BLaER1 treated with 17β-estradiol and CSF1 and Interleukin-3, amounts not matched to agents 10 nM and 100 nM (cell line): ENCODE measurements around the gene NKD2.

Experiments
- H3K27ac ChIP-seq, 11 experiments: shearing (Covaris generic); formaldehyde crosslinking; 2 replicates each; pipeline ENCODE4 v1.8.1; 2022
- H3K27me3 ChIP-seq, 11 experiments: shearing (Covaris generic); formaldehyde crosslinking; 2 replicates each; pipeline ENCODE4 v1.8.1; 2022
- H3K36me3 ChIP-seq, 11 experiments: shearing (Covaris generic); formaldehyde crosslinking; 2 replicates each; pipeline ENCODE4 v1.8.1; 2022
- H3K4me1 ChIP-seq, 10 experiments: shearing (Covaris generic); formaldehyde crosslinking; 2 replicates each; pipeline ENCODE4 v1.8.1; 2022
- H3K4me2 ChIP-seq, 11 experiments: shearing (Covaris generic); formaldehyde crosslinking; 2 replicates each; pipeline ENCODE4 v1.8.1; 2022
- H3K4me3 ChIP-seq, 10 experiments: shearing (Covaris generic); formaldehyde crosslinking; 2 replicates each; pipeline ENCODE4 v1.8.1; 2022
- H3K9ac ChIP-seq, 11 experiments: shearing (Covaris generic); formaldehyde crosslinking; 2 replicates each; pipeline ENCODE4 v1.8.1; 2022
- H3K9me3 ChIP-seq, 11 experiments: shearing (Covaris generic); formaldehyde crosslinking; replicated peaks in 1 of 11; 2 replicates each; pipeline ENCODE4 v1.8.1; 2022
- H4K20me1 ChIP-seq, 11 experiments: shearing (Covaris generic); formaldehyde crosslinking; 2 replicates each; pipeline ENCODE4 v1.8.1; 2022
- Cebpa-rat ChIP-seq, 11 experiments: shearing (Covaris generic); IDR thresholded peaks; 2 replicates each; pipeline ENCODE4 v1.8.1; 2022

NKD2 gene

DNA sequence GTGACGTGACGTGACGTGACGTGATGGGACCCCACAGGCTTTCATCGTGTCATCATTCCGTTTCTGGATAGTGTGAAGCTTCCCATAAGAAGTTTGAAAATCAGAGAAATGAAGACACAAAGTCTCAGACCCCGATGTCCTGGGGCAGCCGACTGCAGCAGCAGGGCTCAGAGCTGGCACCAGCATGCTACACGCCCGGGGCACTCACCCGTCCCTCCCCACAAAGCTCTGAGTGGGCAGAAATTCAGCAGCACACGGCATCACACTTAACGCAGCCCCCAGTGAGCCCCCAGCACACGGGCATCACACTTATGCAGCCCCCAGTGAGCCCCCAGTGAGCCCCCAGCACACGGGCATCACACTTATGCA is 61.1 kb downstream of the NKD2 start:
- no peak overlapping the region for H3K9ac ChIP-seq
- H3K27me3 ChIP-seq, result no peaks in the 10 kb centered on the region
- H3K9me3 ChIP-seq, result no peaks in the 10 kb centered on the region
- peaks cover 0 to 11% (median 6%) of the 10 kb centered on the region in 10 experiments; a peak in 6 of 20 replicates for H3K4me1 ChIP-seq
- no peak overlapping the region for H3K4me2 ChIP-seq
- no peak overlapping the region for H3K27ac ChIP-seq
- no peak for TF ChIP-seq Cebpa-rat (IDR thresholded peaks at IDR 0.05)
- H3K36me3 ChIP-seq, result peaks cover 0 to 26% (median 0%) of the 10 kb centered on the region in 11 experiments; a peak in 6 of 22 replicates
- peaks cover 0 to 39% (median 6%) of the 10 kb centered on the region in 11 experiments; a peak in 10 of 22 replicates for H4K20me1 ChIP-seq
- no peak overlapping the region for H3K4me3 ChIP-seq

DNA sequence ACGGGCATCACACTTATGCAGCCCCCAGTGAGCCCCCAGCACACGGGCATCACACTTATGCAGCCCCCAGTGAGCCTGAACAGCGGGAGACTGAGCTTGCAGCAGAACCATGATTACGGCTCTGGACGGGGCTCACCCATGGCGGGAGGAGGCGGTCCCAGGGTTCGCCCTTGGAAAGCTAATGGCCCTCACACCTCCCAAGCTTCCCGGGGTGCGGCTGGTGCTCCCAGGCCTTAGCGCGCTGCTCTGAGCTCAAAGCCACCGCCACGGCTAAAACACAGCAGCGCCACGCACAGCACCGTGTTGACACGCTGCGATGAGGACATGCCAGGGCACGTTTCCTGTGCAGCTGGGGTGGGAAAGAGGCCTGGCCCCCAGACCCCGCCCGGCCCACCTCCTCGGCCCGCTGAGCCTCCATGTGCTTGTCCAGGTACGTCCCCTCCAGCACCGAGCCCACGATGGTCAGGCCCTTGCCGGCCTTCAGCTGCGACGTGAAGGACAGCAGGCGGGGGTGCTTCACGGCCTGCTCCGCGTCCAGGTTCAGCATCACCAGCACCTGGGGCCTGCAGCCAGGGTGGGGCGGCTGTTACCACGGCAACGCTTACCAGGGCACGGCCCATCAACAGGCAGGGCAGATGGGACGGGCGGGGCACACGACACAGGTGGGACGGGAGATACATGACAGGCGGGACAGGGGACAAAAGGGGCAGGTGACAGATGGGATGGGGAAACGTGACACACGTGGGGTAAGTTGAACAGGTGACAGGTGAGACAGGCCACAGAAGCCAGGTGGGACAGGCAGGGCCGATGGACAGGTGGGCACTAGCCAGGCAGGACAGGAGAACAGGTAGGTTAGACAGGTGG is 64.9 kb downstream of the NKD2 start:
- H3K9me3 ChIP-seq, result no peaks in the 10 kb centered on the region
- H3K27ac ChIP-seq, result no peak overlapping the region; a peak in 1 of 22 replicates
- no peaks in the 10 kb centered on the region for H3K27me3 ChIP-seq
- peaks cover 0 to 33% (median 6%) of the 10 kb centered on the region in 11 experiments; a peak in 8 of 22 replicates for H3K36me3 ChIP-seq
- no peak overlapping the region for H3K9ac ChIP-seq
- TF ChIP-seq Cebpa-rat (IDR thresholded peaks at IDR 0.05), result no peak
- H3K4me3 ChIP-seq, result no peak overlapping the region
- H3K4me2 ChIP-seq, result no peak overlapping the region
- peaks cover 0 to 36% (median 7%) of the 10 kb centered on the region in 11 experiments; a peak in 10 of 22 replicates for H4K20me1 ChIP-seq
- no peaks in the 10 kb centered on the region for H3K4me1 ChIP-seq

DNA sequence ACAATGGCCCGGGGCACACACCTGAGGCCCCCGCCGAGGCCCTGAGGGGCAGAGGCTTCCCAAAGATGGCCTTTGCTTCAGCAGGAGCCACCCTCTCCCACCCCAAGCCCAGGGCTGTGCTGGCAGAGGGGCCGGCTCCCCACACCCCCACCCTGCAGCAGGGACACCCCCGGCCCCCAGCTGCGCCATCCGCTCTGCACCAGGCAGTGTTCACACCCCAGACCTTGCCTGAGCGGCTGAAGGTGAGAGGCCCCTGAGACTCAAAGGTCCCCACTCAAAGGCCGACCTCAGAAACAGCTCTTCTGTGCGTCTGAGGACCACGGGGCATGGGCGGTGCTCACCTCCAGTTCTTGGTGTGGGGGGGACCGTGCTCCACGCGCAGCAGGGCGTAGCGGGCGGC is 65.6 kb downstream of the NKD2 start:
- H3K36me3 ChIP-seq, result peaks cover 0 to 37% (median 6%) of the 10 kb centered on the region in 11 experiments; a peak in 8 of 22 replicates
- H3K4me3 ChIP-seq, result no peak overlapping the region
- no peaks in the 10 kb centered on the region for H3K4me1 ChIP-seq
- H3K9me3 ChIP-seq, result no peaks in the 10 kb centered on the region
- no peak for TF ChIP-seq Cebpa-rat (IDR thresholded peaks at IDR 0.05)
- peaks cover 0 to 28% (median 6%) of the 10 kb centered on the region in 11 experiments; a peak in 9 of 22 replicates for H4K20me1 ChIP-seq
- H3K27ac ChIP-seq, result no peak overlapping the region
- H3K4me2 ChIP-seq, result no peak overlapping the region
- H3K27me3 ChIP-seq, result no peaks in the 10 kb centered on the region
- H3K9ac ChIP-seq, result no peak overlapping the region

DNA sequence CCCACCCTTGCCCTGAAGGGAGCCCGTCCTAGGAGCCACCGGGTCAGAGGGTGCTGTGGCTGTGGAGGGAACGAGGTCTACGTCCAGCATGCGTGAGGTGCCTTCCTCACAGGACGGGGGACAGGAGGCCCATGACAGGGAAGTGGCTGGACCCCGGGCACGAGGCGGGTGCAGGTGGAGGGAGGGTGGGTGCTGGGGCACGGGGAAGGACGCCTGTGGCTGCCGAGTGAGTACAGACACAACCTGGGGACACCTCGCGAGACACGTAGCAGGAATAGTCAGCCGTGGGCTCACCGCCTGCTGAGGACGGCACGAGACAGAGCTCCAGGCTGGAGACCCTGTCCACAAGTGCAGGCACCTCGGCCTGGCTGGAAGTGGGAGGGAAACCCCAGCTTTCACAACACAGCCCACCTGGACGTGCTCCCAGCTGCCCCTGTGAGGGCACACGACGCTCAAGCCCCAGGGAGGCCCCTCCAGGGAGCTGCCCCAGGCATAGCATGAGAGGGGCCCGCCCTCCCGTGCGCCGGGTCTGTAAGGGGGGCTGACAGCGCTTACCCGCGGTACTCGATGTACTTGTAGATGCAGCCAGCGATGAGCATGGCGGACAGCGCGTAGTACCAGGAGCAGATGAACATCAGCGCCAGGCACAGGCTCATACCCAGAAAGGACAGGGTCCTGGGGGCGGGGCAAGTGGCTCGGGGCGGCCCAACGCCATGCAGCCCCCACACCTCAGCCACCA is 66.4 kb downstream of the NKD2 start:
- H3K27ac ChIP-seq, result no peak overlapping the region
- H3K4me3 ChIP-seq, result no peak overlapping the region
- H3K9me3 ChIP-seq, result no peaks in the 10 kb centered on the region
- peaks cover 0 to 22% (median 0%) of the 10 kb centered on the region in 11 experiments; a peak in 3 of 22 replicates for H4K20me1 ChIP-seq
- H3K4me2 ChIP-seq, result no peak overlapping the region
- no peaks in the 10 kb centered on the region for H3K27me3 ChIP-seq
- H3K4me1 ChIP-seq, result no peaks in the 10 kb centered on the region
- peaks cover 0 to 41% (median 10%) of the 10 kb centered on the region in 11 experiments; a peak in 8 of 22 replicates for H3K36me3 ChIP-seq
- no peak for TF ChIP-seq Cebpa-rat (IDR thresholded peaks at IDR 0.05)
- no peak overlapping the region for H3K9ac ChIP-seq

DNA sequence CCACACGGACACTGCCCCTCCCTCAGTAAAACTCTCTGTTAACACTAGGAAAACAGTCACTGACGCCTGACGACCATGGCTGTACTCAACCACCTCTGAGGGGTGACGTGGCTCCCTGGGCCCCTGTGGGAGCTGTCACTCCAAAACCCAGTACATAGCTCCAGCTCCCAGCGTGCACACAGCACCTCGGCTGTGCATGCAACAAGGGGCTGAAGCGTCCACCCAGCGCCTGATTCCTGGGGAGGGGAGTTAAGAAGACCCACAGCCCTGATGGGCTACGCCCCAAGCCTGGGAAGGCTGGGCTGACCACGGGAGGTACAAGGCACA is 66.9 kb downstream of the NKD2 start:
- no peak overlapping the region for H3K4me2 ChIP-seq
- H3K4me3 ChIP-seq, result no peak overlapping the region
- H4K20me1 ChIP-seq, result peaks cover 0 to 22% (median 0%) of the 10 kb centered on the region in 11 experiments; a peak in 3 of 22 replicates
- H3K4me1 ChIP-seq, result no peaks in the 10 kb centered on the region
- H3K9me3 ChIP-seq, result no peaks in the 10 kb centered on the region
- no peak overlapping the region for H3K9ac ChIP-seq
- peaks cover 0 to 41% (median 10%) of the 10 kb centered on the region in 11 experiments; a peak in 8 of 22 replicates for H3K36me3 ChIP-seq
- no peak for TF ChIP-seq Cebpa-rat (IDR thresholded peaks at IDR 0.05)
- H3K27ac ChIP-seq, result no peak overlapping the region
- H3K27me3 ChIP-seq, result no peaks in the 10 kb centered on the region

DNA sequence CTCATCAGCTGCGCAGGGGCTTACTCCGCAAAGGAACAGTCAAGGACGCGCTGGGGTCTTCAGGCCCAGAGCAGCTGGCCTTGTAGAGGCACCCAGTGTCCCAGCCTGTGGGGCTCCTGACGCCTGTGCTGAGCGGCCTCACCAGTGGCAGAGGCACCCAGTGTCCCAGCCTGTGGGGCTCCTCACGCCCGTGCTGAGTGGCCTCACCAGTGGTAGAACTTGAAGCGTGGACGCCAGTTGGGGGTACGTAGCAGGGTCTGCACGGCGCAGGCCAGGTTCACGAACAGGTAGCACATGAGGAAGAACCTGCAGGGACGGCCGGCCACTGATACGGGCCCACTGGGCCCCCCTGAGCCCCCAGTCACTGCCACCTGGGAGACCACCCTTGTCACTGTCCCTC is 67.3 kb downstream of the NKD2 start:
- Histone ChIP-seq H3K9ac (no peak overlapping the region), H3K9me3 (no peaks in the 10 kb centered on the region), H3K4me2 (no peak overlapping the region), H3K4me3 (no peak overlapping the region), H3K4me1 (no peaks in the 10 kb centered on the region), H4K20me1 (peaks cover 0 to 22% (median 0%) of the 10 kb centered on the region in 11 experiments; a peak in 3 of 22 replicates), H3K27ac (no peak overlapping the region), H3K27me3 (no peaks in the 10 kb centered on the region), H3K36me3 (peaks cover 0 to 41% (median 10%) of the 10 kb centered on the region in 11 experiments; a peak in 8 of 22 replicates)
- TF ChIP-seq Cebpa-rat (IDR thresholded peaks at IDR 0.05), result no peak

DNA sequence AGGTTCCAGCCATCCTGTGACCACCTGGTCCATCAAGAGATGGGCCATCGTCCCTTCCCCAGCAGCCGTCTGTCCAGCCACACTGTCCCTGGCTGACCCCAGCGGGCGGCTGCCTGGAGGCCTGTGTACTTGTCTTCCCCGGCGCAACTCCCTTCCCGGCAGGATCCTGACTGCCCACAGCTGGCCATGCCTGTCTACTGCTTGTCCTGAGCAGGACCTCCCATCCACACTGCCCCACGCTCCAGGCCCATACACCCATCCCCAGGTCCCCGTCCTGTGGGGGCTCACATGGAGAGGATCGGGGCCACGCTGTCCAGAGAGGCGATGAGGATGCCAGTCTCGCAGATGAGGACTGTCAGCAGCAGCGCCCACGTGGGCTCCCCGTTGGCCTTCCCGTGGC is 67.8 kb downstream of the NKD2 start:
- Histone ChIP-seq H3K9ac (no peak overlapping the region), H3K27me3 (no peaks in the 10 kb centered on the region), H3K27ac (no peak overlapping the region), H3K9me3 (no peaks in the 10 kb centered on the region), H3K36me3 (peaks cover 0 to 44% (median 11%) of the 10 kb centered on the region in 11 experiments; a peak in 8 of 22 replicates), H3K4me3 (no peak overlapping the region), H4K20me1 (peaks cover 0 to 24% (median 0%) of the 10 kb centered on the region in 11 experiments; a peak in 3 of 22 replicates), H3K4me1 (no peaks in the 10 kb centered on the region), H3K4me2 (no peak overlapping the region)
- no peak for TF ChIP-seq Cebpa-rat (IDR thresholded peaks at IDR 0.05)

DNA sequence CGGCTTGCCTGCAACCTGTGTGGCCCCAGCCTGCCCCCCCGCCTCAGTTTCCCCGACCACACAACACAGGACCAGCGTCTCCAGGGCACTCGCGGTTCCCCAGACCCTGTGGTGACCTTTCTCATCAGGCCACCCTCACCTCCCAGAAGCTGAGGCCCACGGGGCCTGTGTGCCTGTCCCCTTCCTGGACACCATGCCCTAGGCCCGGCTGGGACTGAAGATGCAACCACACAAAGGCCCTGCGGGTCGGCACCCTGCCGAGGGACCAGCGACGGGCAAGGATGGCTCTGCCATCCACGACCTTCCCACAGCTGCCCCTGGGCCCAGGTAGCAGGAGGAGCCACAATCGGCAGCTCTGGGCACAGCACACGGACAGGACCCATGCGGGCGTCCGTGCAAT is 68.4 kb downstream of the NKD2 start:
- H3K36me3 ChIP-seq, result peaks cover 0 to 48% (median 15%) of the 10 kb centered on the region in 11 experiments; a peak in 9 of 22 replicates

DNA sequence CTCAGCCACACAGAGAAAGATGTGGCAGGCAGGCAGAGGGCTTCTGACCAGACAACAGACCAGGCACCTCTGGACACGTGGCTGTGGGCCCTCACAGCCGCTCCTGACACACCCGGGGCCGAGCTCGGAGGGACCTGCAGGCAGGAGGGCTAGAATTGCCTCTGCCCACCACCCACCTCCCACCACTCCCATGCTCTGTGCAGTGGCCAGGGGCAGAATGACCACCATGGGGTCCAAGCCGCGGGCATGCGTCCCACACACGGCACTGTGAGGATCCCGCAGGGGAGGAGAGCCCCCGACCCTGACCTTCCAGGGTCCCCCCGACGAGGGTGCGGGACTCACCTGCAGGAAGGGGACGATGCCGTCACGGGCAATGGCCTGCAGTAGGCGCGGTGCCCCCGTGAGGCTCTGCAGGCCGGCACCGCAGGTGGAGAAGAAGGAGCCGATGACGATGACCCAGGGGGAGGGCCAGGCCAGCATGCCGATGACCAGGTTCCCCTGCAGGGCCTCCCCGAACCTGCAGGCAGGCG is 69.0 kb downstream of the NKD2 start:
- Histone ChIP-seq H3K36me3 (peaks cover 0 to 48% (median 15%) of the 10 kb centered on the region in 11 experiments; a peak in 9 of 22 replicates), H3K9ac (no peak overlapping the region), H3K9me3 (no peaks in the 10 kb centered on the region), H3K4me3 (no peak overlapping the region), H4K20me1 (peaks cover 0 to 27% (median 0%) of the 10 kb centered on the region in 11 experiments; a peak in 3 of 22 replicates), H3K4me2 (no peak overlapping the region), H3K27ac (no peak overlapping the region), H3K4me1 (no peaks in the 10 kb centered on the region), H3K27me3 (no peaks in the 10 kb centered on the region)
- no peak for TF ChIP-seq Cebpa-rat (IDR thresholded peaks at IDR 0.05)

More for the DNA sequence above, 68.4 kb downstream of the NKD2 start:
- Histone ChIP-seq H3K27ac (no peak overlapping the region), H3K9ac (no peak overlapping the region), H3K4me3 (no peak overlapping the region), H3K27me3 (no peaks in the 10 kb centered on the region), H3K9me3 (no peaks in the 10 kb centered on the region), H3K4me1 (no peaks in the 10 kb centered on the region), H3K4me2 (no peak overlapping the region), H4K20me1 (peaks cover 0 to 27% (median 0%) of the 10 kb centered on the region in 11 experiments; a peak in 3 of 22 replicates)
- no peak for TF ChIP-seq Cebpa-rat (IDR thresholded peaks at IDR 0.05)
